ENCODE results near the gene ODC1.

ODC1 gene

GRCh38 chr2:10433264-10433946, 14.7 kb downstream of the ODC1 start:
- no peak for DNase-seq

DNA sequence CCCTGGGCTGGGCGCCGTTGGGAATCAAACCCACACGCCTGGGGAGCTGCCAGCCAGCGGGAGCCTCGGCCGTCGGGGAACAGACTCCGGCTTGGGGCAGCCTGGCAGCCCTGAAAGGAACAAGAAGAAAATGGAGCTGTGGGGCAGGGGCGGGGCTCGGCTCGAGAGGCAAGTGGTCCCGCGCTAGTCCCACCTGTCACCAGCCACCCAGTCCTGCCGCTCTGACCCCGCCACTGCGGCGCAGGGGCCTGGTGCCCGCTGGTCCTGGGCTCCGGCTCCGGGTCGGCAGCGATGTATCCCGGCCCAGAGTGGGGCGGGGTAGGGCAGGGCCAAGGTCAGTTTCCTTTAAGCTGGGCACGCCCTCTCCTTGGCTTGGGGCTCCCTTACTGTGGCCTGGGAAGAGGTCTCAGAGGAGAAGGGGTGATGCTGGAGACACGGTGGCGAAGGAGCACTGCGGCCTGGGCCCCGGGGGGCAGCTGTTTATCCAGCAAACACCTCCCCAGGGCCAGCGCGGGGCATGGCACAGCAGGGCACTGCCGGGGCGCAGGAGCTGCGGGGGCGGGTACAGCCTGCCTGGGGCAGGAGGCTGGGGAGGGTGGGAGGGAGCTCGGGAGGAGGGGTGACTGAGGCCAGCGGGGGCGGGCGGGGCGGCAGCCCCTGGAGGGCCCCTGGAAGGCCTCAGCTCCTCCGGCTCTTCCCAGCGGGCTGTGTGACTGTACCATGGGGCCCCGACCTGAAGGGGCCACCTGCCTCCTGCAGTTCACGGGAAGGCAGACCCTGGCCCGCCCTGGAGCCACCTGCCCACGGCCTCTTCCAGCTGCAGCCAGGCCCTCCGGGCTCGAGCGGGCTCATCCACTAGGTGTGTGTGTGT, 15.6 kb downstream of the ODC1 start:
- no peak for DNase-seq

DNA sequence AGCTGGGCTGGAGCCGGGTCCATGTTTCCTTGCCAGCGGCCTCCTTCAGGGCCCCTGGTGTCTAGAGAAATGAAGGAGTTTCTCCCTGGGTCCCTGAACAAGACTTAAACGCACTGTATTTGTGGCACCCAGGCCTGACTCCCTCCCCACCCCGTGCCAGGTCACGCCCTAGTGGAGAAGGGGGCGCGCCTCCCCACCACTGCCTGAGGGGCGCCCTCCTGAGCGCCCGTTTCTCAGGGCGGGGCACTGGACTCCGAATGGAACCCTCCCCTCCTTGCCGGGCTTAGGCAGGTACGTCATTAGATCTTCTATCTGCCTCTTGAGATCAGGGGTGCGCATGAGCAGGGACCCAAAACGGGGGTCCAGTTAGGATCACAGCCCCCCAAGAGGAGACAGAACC, 16.3 kb downstream of the ODC1 start:
- DNase-seq = no peak

- DNase-seq = no peak
These were observed 17.1 kb downstream of the ODC1 start for GRCh38 chr2:10430886-10431622.

DNA sequence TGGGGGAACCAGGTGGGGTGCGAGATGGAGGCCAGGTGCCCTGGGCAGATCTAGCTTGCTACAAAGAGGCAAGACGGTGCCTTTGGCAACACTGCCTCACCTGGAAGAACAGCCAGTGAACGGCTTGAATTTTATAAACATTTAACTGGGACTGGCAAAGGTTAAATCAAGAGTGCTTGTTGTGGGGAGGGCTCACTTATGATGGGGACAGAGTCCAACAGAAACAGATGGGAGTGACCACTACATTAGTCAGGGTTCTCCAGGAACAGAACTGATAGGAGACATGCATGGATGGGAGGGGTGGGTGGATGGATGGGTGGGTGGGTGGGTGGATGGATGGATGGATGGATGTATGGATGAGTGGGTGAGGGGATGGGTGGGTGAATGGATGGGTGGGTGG, 19.2 kb downstream of the ODC1 start:
- no peak for DNase-seq

DNA sequence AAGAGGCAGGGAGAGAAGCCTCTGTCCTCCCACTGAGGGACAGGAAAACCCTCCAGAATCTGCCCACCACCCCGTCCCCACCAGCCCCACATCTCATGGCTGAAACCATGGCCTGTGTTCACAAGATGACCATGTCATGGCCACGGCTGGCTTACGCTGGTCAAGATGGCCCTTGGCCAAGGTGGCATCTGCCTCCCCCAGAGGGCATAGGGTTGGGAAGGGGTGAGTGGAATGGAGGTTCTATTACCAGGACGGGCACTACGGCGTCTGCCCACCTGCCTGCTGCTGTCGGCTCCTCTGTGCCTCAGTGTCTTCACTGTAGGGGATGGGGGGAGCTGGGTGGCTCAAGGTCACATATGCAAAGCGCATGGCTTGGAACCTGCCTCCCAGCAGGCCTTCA, 19.8 kb downstream of the ODC1 start:
- no peak for DNase-seq

DNA sequence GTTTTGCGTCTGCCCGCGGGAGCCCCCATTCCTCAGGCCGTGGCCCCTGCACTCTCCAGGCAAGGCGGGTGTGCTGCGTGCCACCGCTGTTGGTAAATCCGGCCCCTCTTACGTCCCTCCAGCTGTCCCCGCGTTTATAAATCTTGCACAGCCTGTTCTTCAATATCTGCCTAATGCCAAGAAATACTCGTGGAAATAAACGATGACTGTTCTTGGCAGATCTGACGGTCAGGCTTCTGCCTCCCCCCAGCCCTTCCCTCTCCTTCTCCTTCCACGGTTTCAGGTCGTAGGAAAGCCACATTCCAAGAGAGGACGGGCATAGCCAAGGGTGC, 20.5 kb downstream of the ODC1 start:
- no peak for DNase-seq

- no peak for DNase-seq
These were observed 21.2 kb downstream of the ODC1 start for GRCh38 chr2:10426726-10427617.

- DNase-seq = no peak
These were observed 22.4 kb downstream of the ODC1 start for GRCh38 chr2:10425699-10426098.

GRCh38 chr2:10424916-10425505, 23.1 kb downstream of the ODC1 start:
- no peak for DNase-seq

GRCh38 chr2:10424051-10424450, 24.1 kb downstream of the ODC1 start:
- no peak for DNase-seq

- no peak for DNase-seq
These were observed 24.7 kb downstream of the ODC1 start for GRCh38 chr2:10423400-10423774.

DNA sequence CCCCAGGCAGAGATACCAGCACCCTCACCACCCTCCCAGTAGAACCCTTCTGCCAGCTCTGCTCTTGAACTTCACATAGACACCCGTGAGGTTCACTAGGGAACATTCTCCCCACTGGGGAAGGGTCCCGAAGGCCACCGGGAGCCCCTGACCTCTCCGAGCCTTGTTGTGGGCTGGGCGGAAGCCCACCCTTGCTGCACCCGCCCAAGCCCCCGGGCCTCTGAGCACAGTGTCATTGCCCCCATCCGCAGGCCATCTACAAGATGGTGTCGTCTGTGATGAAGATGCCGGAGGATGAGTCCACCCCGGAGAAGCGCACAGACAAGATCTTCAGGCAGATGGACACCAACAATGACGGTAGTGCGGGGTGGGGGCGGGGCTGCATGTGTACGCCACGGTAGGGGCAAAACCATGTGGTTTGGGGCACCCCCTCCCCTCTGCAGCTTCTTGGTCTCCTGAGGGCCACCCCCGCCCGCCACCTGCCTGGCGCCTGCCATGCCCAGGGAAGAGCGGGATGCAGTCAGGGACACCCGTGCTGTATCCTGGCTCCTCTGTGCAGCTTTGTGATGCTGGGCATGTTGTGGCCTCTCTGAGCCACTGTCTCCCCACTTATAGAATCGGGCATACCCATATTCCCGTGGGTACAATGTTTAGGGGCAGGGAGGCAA, 25.3 kb downstream of the ODC1 start:
- no peak for DNase-seq

DNA sequence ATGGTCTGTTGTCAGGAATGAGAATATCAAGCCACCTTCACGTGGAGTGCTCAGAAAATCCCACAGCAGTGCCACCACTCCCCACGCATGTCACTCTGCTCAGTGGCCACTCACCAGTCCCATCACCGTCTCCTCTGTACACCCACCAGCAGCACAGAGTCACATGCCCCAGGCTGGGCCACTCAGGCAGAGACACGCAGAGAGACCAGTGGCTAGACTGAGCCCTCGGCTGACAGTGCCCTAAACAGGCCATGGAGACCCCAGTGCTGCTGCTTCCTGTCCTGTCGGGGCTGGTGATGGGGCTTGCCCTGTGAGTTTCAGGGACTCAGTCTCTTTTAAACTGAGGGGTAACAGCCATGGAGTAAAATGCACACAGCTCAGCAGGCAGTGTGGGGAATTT, 25.9 kb downstream of the ODC1 start:
- no peak for DNase-seq

GRCh38 chr2:10419553-10420257, 28.4 kb downstream of the ODC1 start:
- DNase-seq = no peak

GRCh38 chr2:10417551-10418335, 30.4 kb downstream of the ODC1 start:
- DNase-seq = no peak

DNA sequence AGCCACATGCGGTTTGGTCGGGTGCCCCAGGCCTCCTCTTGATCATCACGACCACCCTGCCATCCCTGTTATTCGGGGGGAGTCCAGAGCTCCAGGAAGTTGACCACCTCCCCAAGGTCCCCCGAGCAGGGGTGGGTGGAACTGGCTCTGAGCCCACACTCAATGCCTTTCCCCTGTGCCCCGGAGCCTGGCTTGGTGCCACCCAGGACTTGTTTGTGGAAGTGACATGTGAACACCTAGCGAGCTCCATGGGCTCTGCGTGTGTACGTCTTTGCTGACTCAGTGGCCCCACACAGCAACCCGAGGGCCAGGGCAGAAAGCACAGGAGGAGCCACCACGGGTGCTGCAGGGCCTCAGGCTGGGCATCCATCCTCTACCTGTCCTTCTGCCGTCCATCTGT, 32.5 kb downstream of the ODC1 start:
- no peak for DNase-seq

- DNase-seq = no peak
These were observed 33.1 kb downstream of the ODC1 start for GRCh38 chr2:10415048-10415447.

DNA sequence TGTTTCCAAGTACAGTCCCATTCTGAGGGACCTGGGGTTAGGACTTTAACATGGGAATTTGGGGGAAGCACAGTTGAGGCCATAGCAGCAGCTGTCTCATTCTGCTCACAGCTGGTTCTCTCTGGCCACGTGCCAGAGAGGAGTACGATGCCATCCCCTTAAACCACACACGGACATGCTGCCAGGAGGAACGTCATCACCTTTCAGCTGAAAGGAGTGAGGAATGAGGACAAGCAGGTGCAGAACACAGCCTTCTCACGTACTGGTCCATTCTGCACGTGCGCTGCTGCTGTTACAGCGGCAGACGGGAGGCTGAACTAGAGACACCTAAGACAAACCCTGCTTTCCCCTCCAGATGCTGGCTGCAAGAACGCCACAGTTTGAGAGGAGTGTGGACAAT, 33.5 kb downstream of the ODC1 start:
- no peak for DNase-seq

DNA sequence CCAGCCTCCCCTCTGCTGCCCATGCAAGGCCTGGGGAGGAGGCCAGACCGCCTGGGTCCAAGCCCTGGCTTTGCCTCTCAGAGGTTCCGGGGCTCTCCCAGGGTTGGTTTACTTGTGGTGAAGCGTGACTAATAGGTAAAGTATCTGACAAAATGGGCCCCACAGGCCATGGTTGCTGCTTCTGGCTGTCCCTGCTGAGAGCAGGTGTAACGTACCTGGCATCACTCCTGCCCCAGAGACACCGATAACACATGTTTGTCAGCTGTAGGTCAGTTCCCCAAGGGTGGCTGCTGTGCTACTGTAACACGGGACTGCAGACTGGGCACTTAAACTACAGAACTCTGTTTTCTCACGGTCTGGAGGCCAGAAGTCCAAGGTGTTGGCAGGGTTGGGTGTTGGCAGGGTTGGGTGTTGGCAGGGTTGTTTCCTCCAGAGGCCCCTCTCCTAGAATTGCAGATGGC, 34.1 kb downstream of the ODC1 start:
- DNase-seq = no peak

Data from CD4-positive, alpha-beta T cell treated with Interleukin-17A for 1 hour (primary cell).